HEK293 (cell line): Measurements from ENCODE around the gene GRK5.

Source experiments
- CTCF ChIA-PET: fragments of 350-600 bp; formaldehyde crosslinking; extraction: SDS; loops from one replicate; lab custom pipeline; 2021; ENCODE audit warnings: antibody characterized with exemption; lab: Yijun Ruan, JAX
- POLR2A ChIA-PET: fragments of 300-600 bp; formaldehyde crosslinking; extraction: SDS; loops from one replicate; lab custom pipeline; 2020; ENCODE audit warnings: antibody characterized with exemption, inconsistent platforms; lab: Yijun Ruan, JAX
- H3K27ac ChIP-seq: fragments of 200-500 bp; sonication (Bioruptor generic); 2 replicates; pipeline ENCODE4 v1.5.1; 2014; ENCODE audit warnings: low read depth, low read length, control low read depth, inconsistent platforms; ENCODE audit errors: extremely low read depth
- H3K36me3 ChIP-seq, 2 experiments: fragments of 200-500 bp in 1 of 2; sonication (Bioruptor generic) in 1 of 2; 1 replicate in 1 of 2; 2 replicates in 1 of 2; pipeline ENCODE4 v1.5.1; 2014 to 2017; ENCODE audit warnings: inconsistent platforms in 2 of 2, low read length in 2 of 2; ENCODE audit not compliant: control insufficient read depth in 2 of 2, insufficient read depth in 1 of 2
- H3K4me1 ChIP-seq: fragments of 200-500 bp; sonication (Bioruptor generic); 2 replicates; pipeline ENCODE4 v1.5.1; 2014; ENCODE audit warnings: mild to moderate bottlenecking, low read length, inconsistent platforms; ENCODE audit not compliant: control insufficient read depth, insufficient read depth
- H3K4me3 ChIP-seq: 2 replicates; pipeline ENCODE4 v1.5.1; 2011; ENCODE audit warnings: low read depth, mild to moderate bottlenecking, control low read depth, low read length, moderate library complexity
- H3K9me3 ChIP-seq: fragments of 200-500 bp; sonication (Bioruptor generic); 2 replicates; pipeline ENCODE4 v1.5.1; 2014; ENCODE audit warnings: low read depth, low read length, inconsistent platforms; ENCODE audit not compliant: control insufficient read depth, insufficient read depth
- ATF2 ChIP-seq: fragments of 450-650 bp; formaldehyde crosslinking; IDR thresholded peaks from 2 replicates; pipeline ENCODE4 v1.5.1; 2016; ENCODE audit warnings: missing biosample characterization, missing genetic modification characterization, low read depth
- GFI1B ChIP-seq: fragments of 450-650 bp; formaldehyde crosslinking; IDR thresholded peaks from 2 replicates; pipeline ENCODE4 v1.5.1; 2016; ENCODE audit warnings: missing biosample characterization, missing genetic modification characterization
- KLF1 ChIP-seq: fragments of 450-650 bp; formaldehyde crosslinking; IDR thresholded peaks from 2 replicates; pipeline ENCODE4 v1.5.1; 2016; ENCODE audit warnings: missing biosample characterization, missing genetic modification characterization
- KLF10 ChIP-seq: fragments of 450-650 bp; IDR thresholded peaks from 2 replicates; pipeline ENCODE4 v1.5.1; 2018; ENCODE audit warnings: missing biosample characterization, mild to moderate bottlenecking, missing genetic modification characterization
- REPIN1 ChIP-seq: fragments of 450-650 bp; formaldehyde crosslinking; IDR thresholded peaks from 2 replicates; pipeline ENCODE4 v1.5.1; 2017; ENCODE audit warnings: missing biosample characterization, missing genetic modification characterization, low read depth
- SETDB1 ChIP-seq: IDR thresholded peaks from one replicate; pipeline ENCODE4 v1.6.1; 2017; ENCODE audit warnings: mild to moderate bottlenecking, low read length, moderate library complexity, mixed read lengths; ENCODE audit not compliant: insufficient read length
- ZBTB8A ChIP-seq: fragments of 450-650 bp; formaldehyde crosslinking; IDR thresholded peaks from 2 replicates; pipeline ENCODE4 v1.5.1; 2016; ENCODE audit warnings: missing biosample characterization, missing genetic modification characterization
- ZIC2 ChIP-seq: fragments of 450-650 bp; formaldehyde crosslinking; IDR thresholded peaks from 2 replicates; pipeline ENCODE4 v1.5.1; 2016; ENCODE audit warnings: missing biosample characterization, missing genetic modification characterization
- ZNF280C ChIP-seq: fragments of 450-650 bp; formaldehyde crosslinking; IDR thresholded peaks from 2 replicates; pipeline ENCODE4 v1.5.1; 2016; ENCODE audit warnings: missing biosample characterization, missing genetic modification characterization
- ZNF311 ChIP-seq: fragments of 450-650 bp; formaldehyde crosslinking; IDR thresholded peaks from 2 replicates; pipeline ENCODE4 v1.5.1; 2017; ENCODE audit warnings: missing biosample characterization, missing genetic modification characterization, borderline replicate concordance
- ZNF366 ChIP-seq: fragments of 450-650 bp; formaldehyde crosslinking; conservative IDR thresholded peaks from 2 replicates; pipeline ENCODE4 v1.5.1; 2016; ENCODE audit warnings: missing biosample characterization, missing genetic modification characterization
- ZNF37A ChIP-seq: fragments of 450-650 bp; IDR thresholded peaks from 2 replicates; pipeline ENCODE4 v1.5.1; 2018; ENCODE audit warnings: missing biosample characterization, missing genetic modification characterization
- ZNF48 ChIP-seq: fragments of 450-650 bp; formaldehyde crosslinking; IDR thresholded peaks from 2 replicates; pipeline ENCODE4 v1.5.1; 2016; ENCODE audit warnings: missing biosample characterization, missing genetic modification characterization
- ZNF513 ChIP-seq: fragments of 450-650 bp; IDR thresholded peaks from 2 replicates; pipeline ENCODE4 v1.5.1; 2018; ENCODE audit warnings: missing biosample characterization, missing genetic modification characterization
- ZNF514 ChIP-seq: fragments of 450-650 bp; formaldehyde crosslinking; IDR thresholded peaks from 2 replicates; pipeline ENCODE4 v1.5.1; 2016; ENCODE audit warnings: missing biosample characterization, missing genetic modification characterization
- ZNF530 ChIP-seq: fragments of 450-650 bp; formaldehyde crosslinking; IDR thresholded peaks from 2 replicates; pipeline ENCODE4 v1.5.1; 2016; ENCODE audit warnings: low read depth, missing biosample characterization, missing genetic modification characterization
- ZNF548 ChIP-seq: fragments of 450-650 bp; formaldehyde crosslinking; IDR thresholded peaks from 2 replicates; pipeline ENCODE4 v1.5.1; 2016; ENCODE audit warnings: missing biosample characterization, missing genetic modification characterization
- ZNF558 ChIP-seq: fragments of 450-650 bp; formaldehyde crosslinking; IDR thresholded peaks from 2 replicates; pipeline ENCODE4 v1.5.1; 2016; ENCODE audit warnings: missing biosample characterization, missing genetic modification characterization
- ZNF585B ChIP-seq: fragments of 450-650 bp; formaldehyde crosslinking; IDR thresholded peaks from 2 replicates; pipeline ENCODE4 v1.5.1; 2016; ENCODE audit warnings: missing biosample characterization, missing genetic modification characterization
- ZNF776 ChIP-seq: fragments of 450-650 bp; formaldehyde crosslinking; IDR thresholded peaks from 2 replicates; pipeline ENCODE4 v1.5.0; 2017; ENCODE audit warnings: missing biosample characterization, missing genetic modification characterization, borderline replicate concordance
- ZSCAN16 ChIP-seq: fragments of 450-650 bp; formaldehyde crosslinking; IDR thresholded peaks from 2 replicates; pipeline ENCODE4 v1.5.1; 2016; ENCODE audit warnings: missing biosample characterization, missing genetic modification characterization

GRK5 gene

GRCh38 chr10:119355930-119356329 is 148.6 kb downstream of the GRK5 start:
- H3K4me3 ChIP-seq: no peak overlapping the region
- CTCF ChIA-PET: interaction anchor here (1.6 to 2.0 kb wide), 2 partner anchors 9 to 54 kb away, joined by 3 to 7 read pairs; no protein-coding TSS in a partner anchor
- no peak for TF ChIP-seq ZNF558 (tag by site-specific recombination)
- TF ChIP-seq SETDB1: peak; percentile 77
- TF ChIP-seq ZNF513 (tag by site-specific recombination): no peak
- TF ChIP-seq, all 188 proteins: peak for 1
- Histone ChIP-seq H3K27ac (no peak overlapping the region), H3K9me3 (no peaks in the 10 kb centered on the region), H3K4me1 (no peaks in the 10 kb centered on the region), H3K36me3 (no peaks in the 10 kb centered on the region)
- POLR2A ChIA-PET: no interaction called here

GRCh38 chr10:119357412-119358151 is 150.2 kb downstream of the GRK5 start:
- TF ChIP-seq ZNF530 (tag by site-specific recombination) (no peak), ZNF514 (tag by site-specific recombination) (no peak), ATF2 (tag by site-specific recombination) (no peak), ZNF366 (tag by site-specific recombination) (no peak), ZNF48 (tag by site-specific recombination) (no peak), ZBTB8A (tag by site-specific recombination) (no peak), KLF1 (tag by site-specific recombination) (no peak), ZNF280C (tag by site-specific recombination) (no peak), GFI1B (tag by site-specific recombination) (no peak), ZNF585B (tag by site-specific recombination) (no peak), ZNF37A (tag by site-specific recombination) (no peak), ZNF311 (no peak), ZIC2 (no peak), ZNF548 (tag by site-specific recombination) (no peak), ZSCAN16 (tag by site-specific recombination) (no peak), REPIN1 (no peak), KLF10 (tag by site-specific recombination) (no peak), ZNF513 (tag by site-specific recombination) (no peak), ZNF776 (tag by site-specific recombination) (no peak)
- ChIA-PET POLR2A (no interaction called here), CTCF (interaction anchor here (0.6 to 1.1 kb wide), 2 partner anchors 21 to 36 kb away, joined by 3 read pairs; no protein-coding TSS in a partner anchor)
- no peaks in the 10 kb centered on the region for H3K36me3 ChIP-seq
- no peak overlapping the region for H3K4me3 ChIP-seq
- H3K4me1 ChIP-seq: no peaks in the 10 kb centered on the region
- no peaks in the 10 kb centered on the region for H3K9me3 ChIP-seq
- H3K27ac ChIP-seq: no peak overlapping the region
